IPS-NIHi7 (cell line): ENCODE data around the gene GLI2.

Experiments used
- DNase-seq: peaks from one replicate; pipeline ENCODE4 v3.0.0; 2012; ENCODE audit warnings: mixed read lengths; ENCODE audit errors: extremely low spot score

The GLI2 gene

DNA sequence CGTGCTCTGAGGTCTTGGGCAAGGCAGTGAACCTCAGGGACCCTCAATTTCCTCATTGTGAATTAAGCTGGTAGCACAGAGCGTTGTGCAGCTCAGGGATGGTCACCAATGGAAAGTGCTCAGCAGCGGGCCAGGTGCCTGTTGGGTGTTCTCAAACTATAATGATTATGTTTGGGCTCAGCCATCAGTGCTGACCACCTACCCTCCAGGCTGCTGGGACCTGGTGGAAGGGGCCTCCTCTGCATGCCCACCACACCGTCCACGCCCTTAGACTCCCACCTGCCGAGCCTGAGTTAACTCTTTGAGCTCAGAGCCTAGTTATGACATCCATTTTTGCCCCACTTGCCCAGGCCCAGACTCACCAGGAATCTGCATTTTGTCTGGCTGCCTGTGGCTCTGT lies 35.0 kb downstream of the GLI2 start:
- no peak for DNase-seq

DNA sequence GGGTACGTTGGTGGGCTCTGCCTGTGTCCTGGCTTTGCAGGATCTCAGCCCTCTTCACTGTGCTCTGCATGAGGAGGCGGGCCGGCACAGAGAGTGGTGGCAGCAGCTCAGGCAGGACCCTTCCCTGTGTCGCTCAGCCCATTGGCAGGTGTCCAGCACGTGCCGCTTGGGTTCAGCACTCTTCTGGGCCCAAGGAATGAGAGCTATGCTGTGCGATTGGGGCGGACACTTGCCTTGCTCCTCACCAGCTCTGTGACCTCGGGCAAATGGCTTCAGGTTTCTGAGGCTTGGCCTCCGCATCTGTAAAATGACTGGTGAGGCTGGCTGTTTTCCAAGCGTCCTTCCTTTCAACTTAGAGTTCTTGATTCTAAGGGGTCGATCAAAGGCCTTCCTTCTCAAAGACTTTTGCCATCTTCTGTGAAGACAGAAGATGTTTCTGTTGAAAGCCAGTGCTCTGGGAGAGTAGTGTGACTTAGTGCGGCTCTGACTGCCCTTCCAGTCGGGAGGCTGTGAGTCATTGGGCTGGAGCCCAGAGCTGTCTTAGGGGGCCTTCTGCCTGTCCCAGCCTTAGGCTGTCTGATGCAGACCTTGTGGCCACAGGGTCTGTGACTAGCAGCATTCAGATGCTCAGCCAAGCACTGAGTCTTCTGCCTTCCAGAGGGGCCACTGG lies 35.6 kb downstream of the GLI2 start:
- DNase-seq = no peak

GRCh38 chr2:120771781-120772208 lies 36.1 kb downstream of the GLI2 start:
- DNase-seq = no peak

DNA sequence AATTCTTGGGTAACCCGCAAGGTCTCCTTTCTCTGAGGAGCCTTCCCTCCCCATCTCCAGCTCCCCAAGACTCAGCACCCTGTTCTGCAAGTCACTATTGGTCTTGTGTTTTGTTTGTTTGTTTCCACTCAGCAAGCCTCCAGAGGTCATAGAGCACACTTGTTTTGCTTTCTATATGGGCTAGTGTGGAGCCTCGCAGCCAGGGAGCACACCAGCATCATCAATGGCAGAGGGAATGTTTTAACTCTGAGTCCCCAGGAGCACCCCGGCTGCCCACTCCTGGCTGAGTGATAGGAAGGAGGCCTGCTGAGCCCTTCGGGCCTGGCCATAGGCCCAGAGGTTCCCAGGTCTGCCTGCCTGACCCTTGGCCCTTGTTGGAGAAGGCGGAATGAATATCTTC lies 36.6 kb downstream of the GLI2 start:
- no peak for DNase-seq

DNA sequence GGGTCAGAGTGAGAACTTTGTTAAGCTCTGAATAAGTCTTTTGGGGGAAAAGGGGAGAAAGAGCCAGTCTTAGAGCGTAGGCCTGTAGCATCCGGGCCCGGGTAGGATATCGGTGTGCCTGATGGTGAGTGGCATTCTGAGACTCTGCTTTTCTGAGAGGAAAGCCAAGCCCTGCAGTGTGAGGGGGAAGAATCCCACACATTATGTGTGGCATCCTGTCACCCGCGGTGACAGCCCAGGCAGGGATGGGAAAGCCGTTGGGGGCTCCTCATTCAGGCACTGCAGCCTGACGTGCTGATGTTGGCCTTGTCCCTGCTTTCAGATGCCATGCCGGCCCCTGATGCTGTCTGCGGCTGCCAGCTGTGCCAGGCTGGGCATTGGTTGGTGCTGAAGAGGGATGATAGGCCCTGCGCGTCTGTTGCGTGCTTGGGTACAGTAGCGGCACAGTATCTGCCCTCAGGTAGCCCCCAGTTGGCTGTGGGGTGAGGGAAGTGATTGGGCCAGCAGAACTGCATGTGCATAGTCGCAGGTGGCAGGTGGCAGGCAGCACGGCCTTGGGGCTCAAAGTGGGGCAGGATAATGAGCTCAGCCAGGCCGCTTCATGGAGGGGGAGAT lies 37.6 kb downstream of the GLI2 start:
- DNase-seq = no peak

DNA sequence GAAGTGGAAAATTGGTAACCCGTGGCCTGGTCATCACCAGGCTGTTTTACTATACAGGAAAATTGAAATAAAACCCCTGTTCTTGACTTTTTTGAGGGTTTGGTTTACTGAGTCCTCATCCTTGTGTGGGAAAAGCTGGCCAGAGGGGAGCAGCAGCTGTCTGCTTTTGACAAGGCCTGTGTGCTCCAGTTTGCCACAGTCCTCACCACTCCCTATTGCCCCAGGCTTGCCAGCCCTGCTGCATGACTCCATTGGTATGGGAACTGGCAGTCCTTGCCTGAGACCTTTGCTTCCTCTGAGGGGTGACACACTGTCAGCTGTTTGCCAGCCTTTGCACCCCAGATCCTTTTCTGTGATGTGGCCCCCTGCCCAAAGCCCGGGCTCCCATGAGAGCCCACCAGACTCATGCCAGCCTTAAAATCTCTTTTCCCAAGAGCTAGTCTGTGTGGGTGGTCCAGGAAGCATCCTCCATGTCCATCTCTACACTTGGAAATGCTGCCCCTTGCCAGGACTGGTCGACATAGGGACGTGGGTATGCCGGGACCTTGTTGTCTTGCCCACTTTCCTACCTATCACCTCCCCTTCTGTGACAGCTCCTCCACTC lies 39.0 kb downstream of the GLI2 start:
- DNase-seq = no peak

DNA sequence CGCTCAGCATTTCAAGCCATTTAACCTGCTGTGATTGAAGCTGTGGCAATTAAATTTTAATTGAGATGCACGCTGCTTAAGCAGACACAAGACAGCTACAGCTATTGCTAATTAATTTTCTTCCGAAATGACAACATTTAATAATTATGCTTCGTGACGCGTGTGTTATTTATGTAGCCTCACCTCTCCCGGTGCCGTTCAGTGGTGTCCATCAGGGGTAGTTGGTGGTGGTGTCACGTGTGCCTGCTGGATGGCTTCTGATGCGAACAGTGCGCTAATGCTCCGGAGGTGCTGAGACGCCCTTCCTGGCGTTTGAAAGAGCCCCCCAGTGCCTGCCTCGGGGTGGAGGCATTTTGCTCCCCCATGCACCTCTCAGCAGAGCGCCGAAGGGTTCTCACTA lies 39.5 kb downstream of the GLI2 start:
- DNase-seq = no peak

DNA sequence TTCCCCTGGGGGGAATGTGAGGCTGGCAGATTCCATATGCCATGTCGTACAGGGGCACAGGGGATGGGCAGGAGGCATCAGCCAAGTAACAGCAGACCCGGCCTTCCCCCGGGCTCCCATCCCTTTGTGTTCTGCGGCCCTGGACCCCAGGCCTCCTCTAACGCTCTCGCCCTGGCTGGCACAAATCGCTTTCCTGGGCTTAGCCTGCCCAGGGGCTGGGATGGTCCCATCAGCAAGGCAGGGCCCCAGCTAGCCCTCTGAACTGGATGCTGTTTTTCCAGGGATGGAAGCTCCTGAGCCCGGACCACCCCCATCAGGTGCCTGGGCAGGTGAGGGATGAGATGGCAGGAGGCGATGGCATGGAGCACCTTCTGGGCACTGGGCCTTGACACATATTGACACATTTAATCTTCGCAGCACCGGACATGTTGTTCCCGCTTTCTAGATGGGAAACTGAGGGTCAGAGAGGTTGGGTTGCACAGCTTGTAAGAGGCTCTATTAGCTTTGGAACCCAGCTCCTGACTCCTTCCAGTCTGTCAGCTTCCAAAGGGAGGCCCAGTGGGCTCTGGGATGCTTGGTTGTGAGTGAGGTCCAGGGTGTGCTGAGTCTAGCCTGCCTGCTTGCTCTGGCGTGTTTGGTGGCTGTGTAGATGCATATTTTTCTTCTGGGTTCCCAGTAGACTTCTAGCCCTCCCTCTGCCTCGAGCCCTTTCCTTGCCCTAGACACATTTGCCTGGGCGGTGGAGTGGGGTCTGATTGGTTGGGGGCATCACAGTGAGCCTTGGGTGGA lies 40.3 kb downstream of the GLI2 start:
- DNase-seq = no peak

- DNase-seq = no peak
These were observed 41.0 kb downstream of the GLI2 start for GRCh38 chr2:120776649-120777048.

DNA sequence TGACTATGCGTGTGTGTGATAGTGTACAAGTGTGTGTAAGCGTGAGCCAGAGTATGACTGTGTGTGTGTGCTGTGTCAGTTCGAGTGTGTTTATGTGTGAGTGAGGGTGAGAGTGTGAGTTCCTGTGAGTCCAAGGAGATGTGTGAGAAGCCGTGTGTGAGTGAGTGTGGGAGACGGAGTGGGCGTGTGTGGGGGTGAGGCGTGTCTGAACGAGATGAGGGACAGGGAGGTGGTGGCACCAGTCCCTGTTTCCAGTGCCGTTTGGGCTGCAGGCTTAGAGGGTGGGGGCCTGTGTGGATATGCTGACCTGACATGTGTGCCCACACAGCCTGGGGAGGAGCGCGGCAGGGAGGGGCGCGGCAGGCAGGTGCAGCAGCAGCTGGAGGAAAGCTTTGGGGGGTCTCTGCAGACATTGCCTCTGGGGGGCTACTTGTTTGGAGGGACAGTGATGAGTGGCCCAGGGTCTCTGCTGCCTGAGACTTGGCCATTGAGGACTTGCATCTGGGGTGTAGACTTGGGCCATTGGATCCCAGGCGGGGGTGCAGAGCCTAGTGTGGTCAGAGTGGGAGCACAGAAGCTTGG lies 41.6 kb downstream of the GLI2 start:
- no peak for DNase-seq

GRCh38 chr2:120777787-120778186 lies 42.1 kb downstream of the GLI2 start:
- DNase-seq = no peak

GRCh38 chr2:120778244-120778643 lies 42.6 kb downstream of the GLI2 start:
- no peak for DNase-seq

DNA sequence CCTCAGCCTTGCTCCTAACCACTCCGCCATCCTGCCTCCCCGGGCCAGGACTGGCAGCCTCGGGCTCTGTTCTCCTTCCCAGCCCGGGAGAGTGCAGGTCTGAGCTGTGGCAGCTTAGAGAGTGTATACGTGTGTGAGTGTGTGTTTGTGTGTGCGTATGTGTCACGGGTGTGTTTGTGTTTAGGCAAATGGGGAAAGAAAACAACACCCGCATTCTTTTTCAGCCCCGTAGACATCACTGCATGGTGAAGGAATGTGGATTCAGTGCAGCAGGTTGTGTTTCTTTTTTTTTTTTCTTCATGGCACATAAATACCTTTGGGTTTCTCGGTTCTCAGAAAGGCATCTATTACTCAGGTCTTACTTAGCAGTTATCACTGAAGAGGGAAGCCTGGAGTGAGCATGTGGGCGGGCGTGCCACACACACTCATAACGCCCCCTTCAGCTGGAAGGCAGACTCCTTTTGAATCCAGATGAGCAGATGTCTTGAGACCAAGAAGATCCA lies 44.2 kb downstream of the GLI2 start:
- no peak for DNase-seq

GRCh38 chr2:120780402-120780801 lies 44.7 kb downstream of the GLI2 start:
- DNase-seq = no peak

GRCh38 chr2:120783371-120783791 lies 47.7 kb downstream of the GLI2 start:
- DNase-seq = no peak

- no peak for DNase-seq
These were observed 48.3 kb downstream of the GLI2 start for GRCh38 chr2:120783969-120784372.
